Natural killer cell (primary cell): ENCODE results near the gene ZNF263. TPM values are rescaled to one million over a fixed set of nuclear protein-coding genes. Genes with fewer than 3 reads are reported as not detected.
A peak's percentile ranks its signal among the peaks of the same experiment; 100 is the strongest.

Experiments
- ATAC-seq, 3 donors: fragments of 150-1000 bp in 2 of 3; fragments of 200-7000 bp in 1 of 3; cut with Tn5 transposase; 1 replicate in 1 of 3; 2 replicates in 2 of 3; pipeline ENCODE4 v1.10.0; 2021; ENCODE audit warnings: mild to moderate bottlenecking in 2 of 3, moderate library complexity in 2 of 3
- DNase-seq, 2 donors: peaks; one replicate each; pipeline versions ENCODE4 v3.0.0 to v3.0.0-alpha.2; 2013 to 2021; ENCODE audit warnings: mixed read lengths in 1 of 2
- H3K27ac ChIP-seq: one replicate; pipeline ENCODE4 v1.5.1; 2013; ENCODE audit warnings: mild to moderate bottlenecking, low read length
- H3K27me3 ChIP-seq: one replicate; pipeline ENCODE4 v1.6.1; 2013; ENCODE audit warnings: low read length; ENCODE audit not compliant: control insufficient read depth, insufficient read depth
- H3K36me3 ChIP-seq: one replicate; pipeline ENCODE4 v1.6.1; 2013; ENCODE audit warnings: low read length; ENCODE audit not compliant: control insufficient read depth, insufficient read depth
- H3K4me1 ChIP-seq: one replicate; pipeline ENCODE4 v1.6.1; 2013; ENCODE audit warnings: low read length; ENCODE audit not compliant: control insufficient read depth, insufficient read depth
- H3K4me3 ChIP-seq: one replicate; pipeline ENCODE4 v1.5.1; 2013; ENCODE audit warnings: low read length
- H3K9me3 ChIP-seq: one replicate; pipeline ENCODE4 v1.6.1; 2013; ENCODE audit warnings: low read length; ENCODE audit not compliant: control insufficient read depth, insufficient read depth
- H3K27ac Mint-ChIP-seq, 2 donors: one replicate each; pipeline ENCODE4 v1.8.0; 2022; ENCODE audit warnings: mild to moderate bottlenecking in 2 of 2, mixed read lengths in 2 of 2, moderate library complexity in 1 of 2
- H3K27me3 Mint-ChIP-seq, 2 donors: one replicate each; pipeline ENCODE4 v1.8.0; 2022; ENCODE audit warnings: low read depth in 2 of 2, mixed read lengths in 2 of 2
- H3K36me3 Mint-ChIP-seq: one replicate; pipeline ENCODE4 v1.8.0; 2022; ENCODE audit warnings: mixed read lengths
- H3K4me1 Mint-ChIP-seq, 2 donors: one replicate each; pipeline ENCODE4 v1.8.0; 2022; ENCODE audit warnings: mixed read lengths in 2 of 2
- H3K4me3 Mint-ChIP-seq: one replicate; pipeline ENCODE4 v1.8.0; 2022; ENCODE audit warnings: mild to moderate bottlenecking, moderate library complexity, mixed read lengths
- H3K9me3 Mint-ChIP-seq, 2 donors: one replicate each; pipeline ENCODE4 v1.8.0; 2022; ENCODE audit warnings: mixed read lengths in 2 of 2
- WGBS: methylation state at CpG from one replicate; pipeline ENCODE4 v1.1.7; 2013; ENCODE audit warnings: missing lambda C conversion rate; ENCODE audit not compliant: insufficient coverage; 5-methylcytosine and 5-hydroxymethylcytosine counted together
- intact Hi-C: fragments of 100-400 bp; cut with micrococcal nuclease; formaldehyde crosslinking; loops from one replicate; pipeline ENCODE4 v1.14.2; 2022
- total RNA-seq, 4 donors: library from RNA; stranded (reverse); fragments of 120-200 nt in 1 of 4; gene quantifications; one replicate each; pipeline versions ENCODE4 v1.2.3 to v1.2.4, GENCODE V29; 2013 to 2022
- TF ChIP-seq, protein P1 (sequence below): fragments of 200-600 bp; IDR thresholded peaks from one replicate; pipeline ENCODE4 v1.8.0; 2022; ENCODE audit warnings: antibody characterized with exemption

Gene ZNF263
- total RNA-seq, 3 donors from 2014 or later (not counting 1 experiment from before 2014, with no cell fraction given) = 25.7 to 38.8 (median 28.1) TPM

DNA sequence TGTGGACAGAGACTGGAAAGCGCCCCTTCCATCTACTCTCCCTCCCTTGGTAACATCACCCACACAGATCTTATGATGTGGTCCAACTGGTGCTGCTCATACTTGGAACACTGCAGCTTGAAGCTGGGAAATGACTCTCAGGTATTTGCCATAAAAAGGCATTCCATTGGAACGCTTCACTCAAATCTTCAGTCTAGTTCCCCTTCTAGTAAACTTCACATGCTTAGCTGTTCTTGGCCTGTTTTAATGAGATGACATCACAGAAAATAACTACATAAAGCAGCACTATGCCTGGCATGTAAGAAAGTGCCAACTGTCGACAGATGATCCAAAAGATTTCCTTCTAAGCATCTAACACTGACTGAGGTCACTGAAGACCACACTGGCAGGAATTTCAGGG, 9.3 kb downstream of the ZNF263 start:
- 100% methylated on average over 3 of the region's 3 CpGs for WGBS
- Mint-ChIP-seq H3K9me3 (peaks cover 3 to 13% of the 10 kb centered on the region in 2 donors), H3K36me3 (peaks cover 60% of the 10 kb centered on the region)

DNA sequence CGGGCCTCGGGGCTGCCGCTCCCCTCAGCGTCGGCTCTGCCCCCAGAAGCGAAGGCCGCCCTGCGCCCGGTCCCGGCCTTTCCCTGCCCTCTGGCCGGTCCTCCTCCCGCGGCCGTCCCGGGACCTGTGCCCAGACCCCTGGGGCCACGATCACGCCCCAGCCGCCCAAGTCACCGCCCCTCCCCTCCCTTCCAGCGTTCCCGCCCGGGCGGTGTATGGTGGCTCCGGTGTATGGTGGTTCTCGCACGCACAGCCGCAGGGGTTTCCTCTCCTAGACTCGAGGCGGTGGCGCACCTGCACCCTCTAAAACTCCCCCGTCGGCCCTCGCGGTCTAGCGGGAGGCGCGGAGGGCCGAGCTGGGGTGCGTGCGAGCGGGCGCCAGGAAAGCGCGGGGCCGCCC, 11.9 kb downstream of the ZNF263 start:
- DNase-seq (no peak), ATAC-seq (no peak)
- no peak overlapping the region for H3K27ac ChIP-seq
- H3K27me3 ChIP-seq = no peaks in the 10 kb centered on the region
- Mint-ChIP-seq H3K36me3 (peaks cover 61% of the 10 kb centered on the region), H3K4me3 (no peak overlapping the region), H3K27ac (no peak overlapping the region), H3K9me3 (peaks cover 7 to 20% of the 10 kb centered on the region in 2 donors), H3K4me1 (peaks cover 0 to 6% of the 10 kb centered on the region in 2 donors), H3K27me3 (no peaks in the 10 kb centered on the region)
- TF ChIP-seq, protein P1, sequence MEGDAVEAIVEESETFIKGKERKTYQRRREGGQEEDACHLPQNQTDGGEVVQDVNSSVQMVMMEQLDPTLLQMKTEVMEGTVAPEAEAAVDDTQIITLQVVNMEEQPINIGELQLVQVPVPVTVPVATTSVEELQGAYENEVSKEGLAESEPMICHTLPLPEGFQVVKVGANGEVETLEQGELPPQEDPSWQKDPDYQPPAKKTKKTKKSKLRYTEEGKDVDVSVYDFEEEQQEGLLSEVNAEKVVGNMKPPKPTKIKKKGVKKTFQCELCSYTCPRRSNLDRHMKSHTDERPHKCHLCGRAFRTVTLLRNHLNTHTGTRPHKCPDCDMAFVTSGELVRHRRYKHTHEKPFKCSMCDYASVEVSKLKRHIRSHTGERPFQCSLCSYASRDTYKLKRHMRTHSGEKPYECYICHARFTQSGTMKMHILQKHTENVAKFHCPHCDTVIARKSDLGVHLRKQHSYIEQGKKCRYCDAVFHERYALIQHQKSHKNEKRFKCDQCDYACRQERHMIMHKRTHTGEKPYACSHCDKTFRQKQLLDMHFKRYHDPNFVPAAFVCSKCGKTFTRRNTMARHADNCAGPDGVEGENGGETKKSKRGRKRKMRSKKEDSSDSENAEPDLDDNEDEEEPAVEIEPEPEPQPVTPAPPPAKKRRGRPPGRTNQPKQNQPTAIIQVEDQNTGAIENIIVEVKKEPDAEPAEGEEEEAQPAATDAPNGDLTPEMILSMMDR = no peak
- peaks cover 14% of the 10 kb centered on the region for H3K36me3 ChIP-seq
- H3K4me3 ChIP-seq = no peak overlapping the region
- intact Hi-C loops = no loop called here
- 68% methylated on average over 45 of the region's 45 CpGs for WGBS
- H3K4me1 ChIP-seq = no peaks in the 10 kb centered on the region
- H3K9me3 ChIP-seq = peaks cover 59% of the 10 kb centered on the region

More for the DNA sequence above, 9.3 kb downstream of the ZNF263 start:
- Mint-ChIP-seq H3K4me1 (peaks cover 0 to 6% of the 10 kb centered on the region in 2 donors), H3K27ac (no peak overlapping the region), H3K27me3 (no peaks in the 10 kb centered on the region), H3K4me3 (no peak overlapping the region)
- TF ChIP-seq, protein P1 = no peak
- H3K27ac ChIP-seq = no peak overlapping the region
- H3K9me3 ChIP-seq = peaks cover 76% of the 10 kb centered on the region
- ATAC-seq = no peak
- H3K27me3 ChIP-seq = no peaks in the 10 kb centered on the region
- no peak overlapping the region for H3K4me3 ChIP-seq
- intact Hi-C loops = no loop called here
- no peak for DNase-seq
- H3K36me3 ChIP-seq = peaks cover 30% of the 10 kb centered on the region
- no peaks in the 10 kb centered on the region for H3K4me1 ChIP-seq

GRCh38 chr16:3295783-3296182, 12.5 kb downstream of the ZNF263 start:
- H3K27me3 ChIP-seq = no peaks in the 10 kb centered on the region
- no peak overlapping the region for H3K27ac ChIP-seq
- peaks cover 61% of the 10 kb centered on the region for H3K36me3 Mint-ChIP-seq
- H3K4me3 Mint-ChIP-seq = no peak overlapping the region
- intact Hi-C loops = no loop called here
- peaks cover 56% of the 10 kb centered on the region for H3K9me3 ChIP-seq
- peaks cover 8% of the 10 kb centered on the region for H3K36me3 ChIP-seq
- no peaks in the 10 kb centered on the region for H3K27me3 Mint-ChIP-seq
- H3K4me3 ChIP-seq = no peak overlapping the region
- no peaks in the 10 kb centered on the region for H3K4me1 ChIP-seq
- H3K4me1 Mint-ChIP-seq = peaks cover 0 to 6% of the 10 kb centered on the region in 2 donors
- ATAC-seq (no peak), DNase-seq (no peak)
- H3K27ac Mint-ChIP-seq = no peak overlapping the region
- H3K9me3 Mint-ChIP-seq = peaks cover 7 to 22% of the 10 kb centered on the region in 2 donors
- TF ChIP-seq, protein P1 = no peak
- WGBS = 94% methylated on average over 13 of the region's 13 CpGs

DNA sequence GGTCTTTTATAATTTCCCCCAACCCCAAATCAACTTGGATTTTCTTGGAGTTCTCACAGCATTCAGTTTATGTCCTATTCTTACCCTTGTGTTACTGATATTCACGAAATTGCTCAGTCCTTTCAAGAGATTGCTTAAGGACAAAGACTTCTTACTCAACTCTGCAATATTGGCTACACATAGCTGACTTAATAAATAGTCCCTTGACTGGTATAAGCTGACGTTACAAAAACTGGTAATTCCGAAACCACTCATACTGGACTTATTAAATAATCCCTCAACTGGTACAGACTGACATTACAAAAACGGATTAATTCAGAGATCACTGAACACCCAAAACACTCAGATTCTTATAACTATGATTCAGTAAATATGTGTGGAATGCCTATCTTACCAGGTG, 21.1 kb downstream of the ZNF263 start:
- peaks cover 20% of the 10 kb centered on the region for H3K4me1 ChIP-seq
- no peak for ATAC-seq
- Mint-ChIP-seq H3K4me1 (peaks cover 11 to 21% of the 10 kb centered on the region in 2 donors), H3K27ac (peak overlapping the region; percentile 81 to 84), H3K9me3 (peaks cover 6 to 22% of the 10 kb centered on the region in 2 donors), H3K27me3 (no peaks in the 10 kb centered on the region), H3K36me3 (peaks cover 37% of the 10 kb centered on the region), H3K4me3 (peak overlapping the region; percentile 76)
- H3K4me3 ChIP-seq = peak overlapping the region; percentile 74
- peaks cover 33% of the 10 kb centered on the region for H3K9me3 ChIP-seq
- DNase-seq = no peak
- intact Hi-C loops = loop anchor here (10.0 kb wide), 1 partner anchor 60 kb away; no protein-coding TSS in a partner anchor
- no peaks in the 10 kb centered on the region for H3K27me3 ChIP-seq
- H3K36me3 ChIP-seq = peaks cover 13% of the 10 kb centered on the region
- TF ChIP-seq, protein P1 = no peak
- WGBS = 82% methylated on average over 3 of the region's 4 CpGs
- peak overlapping the region; percentile 89 for H3K27ac ChIP-seq
